ENCODE results near the gene FAM20C.
"Not testable (repeated sequence)": the region's sequence is repeated elsewhere in the genome, so short reads cannot be mapped to it uniquely, and the experiment has no call there.

The FAM20C gene

DNA sequence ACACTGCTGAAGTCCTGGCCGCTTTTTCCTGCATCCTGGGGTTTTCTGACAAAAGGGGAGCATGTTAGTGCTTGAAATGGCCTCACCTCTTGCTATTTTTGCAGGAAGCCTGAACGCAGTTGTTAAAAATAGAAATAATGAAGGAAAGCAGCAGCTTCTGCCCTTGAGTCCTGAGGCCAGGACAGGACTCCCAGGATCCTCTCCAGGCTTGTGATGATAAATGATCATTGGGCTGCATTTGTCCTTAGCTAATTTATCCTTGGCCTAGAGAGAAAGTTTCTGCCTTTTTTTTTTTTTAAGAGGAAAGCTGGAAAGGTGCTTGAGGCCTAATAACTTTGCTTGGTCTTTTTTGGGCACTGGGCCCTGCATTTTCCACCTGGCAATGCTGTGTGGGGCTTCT, 17.7 kb upstream of the FAM20C start:
- no peak for DNase-seq

DNA sequence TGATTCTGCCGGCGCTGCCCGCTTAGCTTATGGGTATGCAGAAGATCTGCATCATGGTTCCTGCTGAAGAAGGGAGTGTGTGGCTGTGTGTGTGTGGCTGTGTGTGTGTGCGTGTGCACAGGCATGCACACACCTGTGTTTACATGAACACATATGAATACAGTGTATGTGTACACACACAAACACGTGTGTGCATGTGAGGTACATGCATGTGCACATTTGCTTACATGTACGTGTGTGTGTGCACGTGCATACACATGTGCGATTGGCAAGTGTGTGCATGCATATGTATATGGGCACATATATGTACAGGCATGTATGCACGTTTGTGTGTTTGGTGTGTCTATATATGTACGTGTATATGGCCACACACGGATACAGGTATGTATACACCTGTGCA, 16.4 kb upstream of the FAM20C start:
- DNase-seq = no peak

DNA sequence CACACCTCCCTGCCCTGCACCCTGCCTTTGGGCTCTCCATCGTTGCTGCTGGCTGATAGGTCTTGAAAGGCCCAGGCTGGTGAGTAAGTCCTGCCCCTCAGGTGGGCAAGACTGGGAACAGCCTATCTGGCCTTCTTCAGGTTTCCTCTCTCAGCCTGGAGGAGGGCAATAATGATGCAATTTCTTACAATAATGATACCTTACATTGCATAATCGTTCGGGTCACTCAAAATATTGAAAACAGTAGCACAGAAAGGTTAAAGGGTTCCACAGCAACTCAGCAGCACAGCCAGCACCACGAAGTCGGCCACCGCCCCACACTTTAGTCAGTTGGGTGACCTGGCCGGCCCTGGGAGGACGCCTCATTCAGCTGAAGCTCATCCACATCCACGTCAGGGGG, 16.0 kb upstream of the FAM20C start:
- DNase-seq = no peak

DNA sequence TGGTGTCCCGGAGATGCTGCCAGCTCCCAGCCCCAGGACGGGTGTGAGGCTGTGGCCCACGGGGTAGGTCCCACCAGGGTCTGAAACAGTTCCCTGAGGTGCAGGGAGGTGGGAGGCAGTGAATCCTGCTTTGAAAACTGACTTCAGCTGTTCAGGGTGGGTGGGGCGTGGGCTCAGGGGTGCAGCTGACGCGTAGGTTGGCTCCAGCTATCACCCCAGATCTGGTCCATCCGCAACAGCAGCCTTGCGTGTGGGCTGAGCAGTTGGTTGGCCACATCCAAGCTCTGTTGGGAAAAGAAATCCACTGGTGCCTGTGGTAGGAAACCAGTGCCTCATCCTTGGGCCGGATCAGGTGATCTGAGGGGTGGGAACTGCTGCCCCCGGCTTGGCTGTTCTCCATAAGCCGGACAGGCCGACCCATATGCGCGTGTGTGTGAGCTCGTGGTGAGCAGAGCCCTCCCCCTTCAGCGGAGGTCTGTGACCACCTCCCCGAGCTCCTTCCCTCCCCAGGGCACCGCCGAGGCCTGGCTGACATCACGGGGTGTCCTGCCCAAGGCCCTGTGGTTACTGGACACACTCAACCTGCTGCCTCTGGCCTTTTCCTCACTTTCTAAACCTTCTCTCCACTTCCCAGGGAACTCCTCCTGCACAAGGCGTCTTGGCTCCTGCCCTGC, 15.4 kb upstream of the FAM20C start:
- no peak for DNase-seq

DNA sequence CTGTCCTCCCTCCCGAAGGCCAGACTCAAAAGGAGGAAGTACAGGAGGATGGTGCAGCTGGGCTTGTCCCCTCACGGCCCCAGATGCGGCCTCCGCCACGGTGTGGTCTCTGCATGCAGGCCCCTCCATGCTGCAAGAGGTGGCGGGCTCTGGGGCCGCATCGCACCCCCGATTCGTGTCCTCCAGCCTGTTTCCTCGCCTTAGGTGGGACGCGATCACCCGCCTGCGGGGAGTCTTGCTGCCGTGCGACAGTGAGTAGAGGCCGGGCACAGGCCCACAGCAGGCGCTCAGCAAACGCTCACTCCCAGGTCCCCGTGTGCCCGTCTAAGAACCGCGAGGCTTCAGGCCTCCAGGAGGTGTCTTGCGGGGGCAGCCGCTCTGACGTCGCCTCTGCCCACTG, 13.9 kb upstream of the FAM20C start:
- DNase-seq = no peak

DNA sequence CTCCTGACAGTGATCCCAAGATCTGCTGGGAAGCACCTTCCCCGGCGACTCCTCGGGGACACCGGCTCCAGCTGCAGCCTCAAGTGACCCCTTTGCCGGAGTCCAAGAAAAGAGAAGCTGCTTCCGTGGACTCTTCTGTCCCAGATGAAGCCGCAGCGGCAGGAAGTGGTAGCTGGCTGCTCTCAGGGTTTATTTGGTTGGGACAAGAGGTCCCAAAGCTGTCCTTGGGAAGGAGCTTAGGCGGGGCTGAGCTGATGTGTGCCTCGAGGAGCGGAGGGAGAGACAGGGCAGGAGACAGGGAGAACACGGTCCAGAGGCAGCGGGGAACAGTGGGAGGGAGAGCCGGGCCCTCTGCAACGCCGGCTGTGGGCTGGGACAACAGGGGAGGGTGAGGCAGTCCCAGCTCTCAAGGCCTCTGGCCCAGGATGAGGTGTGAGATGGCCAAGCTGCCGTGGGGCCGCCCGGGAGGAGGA, 13.1 kb upstream of the FAM20C start:
- no peak for DNase-seq

DNA sequence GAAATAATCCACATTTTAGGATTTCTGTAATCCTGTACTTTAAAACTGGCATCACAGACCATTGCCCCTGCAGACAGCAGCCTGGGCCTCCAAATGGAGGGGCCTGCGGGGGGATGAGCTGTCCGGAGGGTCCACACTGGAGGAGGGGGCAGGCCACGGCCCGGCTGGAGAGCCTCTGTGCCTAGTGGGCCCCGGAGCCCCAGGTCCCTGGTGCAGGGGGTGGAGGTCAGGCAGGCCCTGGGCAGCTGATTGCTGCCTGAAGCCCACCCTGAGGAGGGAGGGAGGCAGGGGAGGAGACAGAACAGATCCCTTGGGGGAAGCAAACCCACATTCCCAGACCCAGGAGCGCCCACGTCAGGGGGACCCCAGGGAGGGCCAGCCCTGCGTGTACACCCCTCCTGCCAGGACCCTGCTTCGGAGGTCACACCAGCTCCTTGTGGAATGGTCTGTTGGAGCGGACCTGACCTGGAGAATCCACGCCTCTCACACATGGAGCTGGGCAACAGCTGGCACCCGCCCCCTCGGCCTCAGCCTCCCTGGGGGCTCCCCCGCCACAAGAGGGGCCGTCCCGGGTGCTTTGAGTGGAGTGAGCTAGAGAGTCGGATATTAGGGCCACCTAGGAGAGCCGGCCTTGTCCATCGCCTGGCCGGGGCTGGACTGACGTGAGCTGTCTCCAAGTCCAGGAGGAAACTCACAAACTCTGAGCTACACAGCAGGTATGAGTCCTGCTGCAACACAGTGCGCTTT, 12.2 kb upstream of the FAM20C start:
- DNase-seq = no peak

DNA sequence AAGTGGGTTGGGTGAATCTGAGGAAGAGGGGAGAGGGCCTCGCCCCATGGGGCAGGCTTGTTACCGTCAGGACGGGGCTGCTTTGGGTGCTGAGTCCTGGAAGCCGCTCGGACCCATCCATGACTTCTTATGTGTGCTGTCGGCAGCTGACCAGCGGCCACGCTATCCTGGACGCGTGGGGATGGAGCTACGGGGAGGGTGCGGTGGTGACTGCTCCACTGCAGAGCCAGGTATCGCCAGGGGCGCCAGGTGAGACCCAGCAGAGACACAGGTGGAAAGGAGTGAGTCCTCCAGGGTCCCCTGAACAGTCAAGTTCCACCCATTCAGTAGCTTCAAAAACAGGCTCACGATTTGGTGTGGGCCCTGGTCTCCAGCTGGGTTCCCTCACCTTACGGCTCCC, 10.6 kb upstream of the FAM20C start:
- DNase-seq = no peak

DNA sequence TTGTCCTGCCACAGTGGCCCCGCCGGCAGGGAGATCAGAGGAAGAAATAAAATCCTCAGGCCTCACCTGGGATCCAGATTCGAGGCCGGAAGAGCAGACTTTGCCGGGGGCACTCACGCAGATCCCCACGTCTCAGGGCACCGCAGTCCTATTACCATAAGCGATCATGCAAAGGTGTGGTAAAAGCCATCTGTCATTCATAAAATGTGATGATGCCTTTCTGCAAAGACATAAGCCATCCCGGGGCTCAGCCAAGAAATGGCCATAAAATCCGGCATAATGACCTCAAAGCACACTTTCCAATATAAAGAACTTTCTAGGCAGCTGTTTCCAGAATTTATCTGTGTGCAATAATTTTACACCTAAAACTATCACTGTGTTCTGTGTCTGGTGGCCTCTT, 9.9 kb upstream of the FAM20C start:
- not testable (repeated sequence) for DNase-seq

DNA sequence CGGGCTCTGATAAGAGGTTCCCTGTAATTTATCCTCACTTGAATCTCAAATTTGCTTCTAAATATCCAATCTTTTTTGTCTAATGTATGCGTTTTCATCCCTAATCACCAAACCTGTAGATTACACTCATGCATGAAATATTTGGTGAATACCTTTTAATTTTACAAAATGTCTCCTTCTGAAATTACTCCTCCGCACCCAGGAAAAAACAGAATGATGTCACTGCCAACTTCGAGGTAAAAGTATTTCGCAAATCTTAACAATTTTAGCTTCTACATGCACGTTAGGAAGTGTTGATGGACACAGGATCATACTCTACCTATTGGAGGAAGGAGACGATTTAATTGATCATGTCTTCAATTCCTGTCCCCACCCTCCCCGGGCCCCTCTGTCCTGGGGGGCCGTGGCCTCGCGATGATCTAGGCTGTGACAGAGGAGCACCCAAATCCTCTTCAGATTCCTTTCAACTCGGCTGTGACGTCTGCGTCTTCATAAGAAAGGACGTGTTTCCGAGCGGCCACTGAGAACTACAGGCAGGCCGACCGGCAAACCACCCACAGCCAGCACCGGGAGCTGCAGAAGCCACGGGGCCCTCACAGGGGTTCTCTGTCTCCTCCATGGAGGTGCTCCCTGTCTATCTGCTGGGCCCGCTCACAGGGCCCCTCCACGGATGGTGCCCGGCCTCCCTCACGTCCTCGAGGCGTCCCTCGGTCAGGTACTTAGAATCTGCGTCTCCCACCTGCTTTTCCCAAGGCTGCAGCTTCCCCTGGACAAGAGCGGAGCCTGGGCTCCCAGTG, 8.7 kb upstream of the FAM20C start:
- no peak for DNase-seq

DNA sequence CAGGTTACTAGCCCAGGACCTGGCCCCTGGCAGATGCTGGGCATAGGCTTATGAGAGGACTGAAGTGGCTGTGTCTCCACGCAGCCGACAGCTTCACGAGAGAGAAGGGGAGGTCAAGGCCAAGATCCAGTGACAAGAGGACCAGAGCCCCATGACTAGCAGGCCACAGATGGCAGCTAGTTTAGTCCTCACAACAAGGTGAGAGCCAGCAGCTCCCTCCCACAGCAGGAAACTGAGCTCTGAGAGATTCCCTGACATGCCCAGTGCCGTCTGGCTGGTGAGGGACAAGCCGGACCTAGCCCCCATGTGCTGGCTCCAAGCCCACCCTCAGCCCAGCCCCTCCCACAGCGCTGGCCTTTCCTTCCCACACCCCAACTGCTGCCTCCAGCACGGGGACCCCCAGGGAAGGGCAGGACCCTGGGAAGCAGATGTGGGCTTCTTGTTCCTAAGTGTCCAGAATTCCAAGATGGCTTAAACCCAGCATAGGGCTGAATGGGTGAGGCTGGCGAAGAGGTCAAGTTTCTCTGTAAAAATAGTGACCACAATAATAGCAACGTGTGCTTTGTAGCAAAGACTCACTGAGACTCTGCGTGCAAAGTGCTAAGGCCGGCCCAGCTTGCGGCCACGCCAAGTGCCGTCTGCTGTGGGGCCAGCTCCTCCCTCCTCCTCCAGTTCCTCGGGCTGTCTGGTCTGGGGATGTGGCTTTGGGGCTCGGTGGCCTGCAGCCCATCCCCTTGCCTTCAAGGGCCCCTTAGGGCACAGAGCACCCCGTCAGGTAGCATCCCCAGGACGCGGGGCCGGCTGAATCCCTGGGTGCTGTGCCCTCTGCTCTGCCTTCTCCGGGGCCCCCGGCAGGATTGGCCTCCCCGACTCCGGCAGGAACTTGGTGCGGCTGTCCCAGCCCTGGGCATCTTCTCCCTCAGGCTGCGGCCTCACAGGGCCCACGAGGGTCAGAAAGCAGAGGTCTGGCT, 7.8 kb upstream of the FAM20C start:
- DNase-seq = no peak

DNA sequence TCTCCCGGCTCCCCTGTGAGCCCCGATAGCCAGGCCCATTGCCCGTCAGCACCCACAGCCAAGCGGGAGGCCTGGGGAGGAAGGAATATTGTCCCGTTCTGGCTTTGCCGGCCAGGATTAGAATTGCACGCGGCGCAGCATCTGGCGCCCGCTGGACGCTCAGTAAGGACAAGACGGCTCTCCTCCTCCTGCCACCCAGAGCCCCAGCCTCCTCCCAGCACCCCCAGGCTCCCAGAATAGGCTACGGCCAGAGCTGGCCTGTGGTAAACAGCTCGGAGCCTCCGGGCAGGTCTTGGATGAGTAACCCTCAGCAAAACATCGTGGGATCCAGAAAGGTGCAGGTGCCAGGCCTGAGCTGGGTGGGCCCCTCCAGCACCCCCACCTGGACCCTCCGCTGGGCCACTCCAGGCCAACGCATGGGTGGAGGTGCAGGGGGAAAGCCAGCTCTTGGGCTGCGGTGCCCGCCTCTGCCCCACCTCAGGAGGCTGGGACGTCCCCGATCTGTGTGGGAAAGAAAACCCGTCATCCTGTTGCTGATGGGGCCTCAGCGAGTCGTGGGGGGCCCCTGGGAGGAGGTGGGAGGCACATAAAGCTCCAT, 5.8 kb upstream of the FAM20C start:
- DNase-seq = no peak

DNA sequence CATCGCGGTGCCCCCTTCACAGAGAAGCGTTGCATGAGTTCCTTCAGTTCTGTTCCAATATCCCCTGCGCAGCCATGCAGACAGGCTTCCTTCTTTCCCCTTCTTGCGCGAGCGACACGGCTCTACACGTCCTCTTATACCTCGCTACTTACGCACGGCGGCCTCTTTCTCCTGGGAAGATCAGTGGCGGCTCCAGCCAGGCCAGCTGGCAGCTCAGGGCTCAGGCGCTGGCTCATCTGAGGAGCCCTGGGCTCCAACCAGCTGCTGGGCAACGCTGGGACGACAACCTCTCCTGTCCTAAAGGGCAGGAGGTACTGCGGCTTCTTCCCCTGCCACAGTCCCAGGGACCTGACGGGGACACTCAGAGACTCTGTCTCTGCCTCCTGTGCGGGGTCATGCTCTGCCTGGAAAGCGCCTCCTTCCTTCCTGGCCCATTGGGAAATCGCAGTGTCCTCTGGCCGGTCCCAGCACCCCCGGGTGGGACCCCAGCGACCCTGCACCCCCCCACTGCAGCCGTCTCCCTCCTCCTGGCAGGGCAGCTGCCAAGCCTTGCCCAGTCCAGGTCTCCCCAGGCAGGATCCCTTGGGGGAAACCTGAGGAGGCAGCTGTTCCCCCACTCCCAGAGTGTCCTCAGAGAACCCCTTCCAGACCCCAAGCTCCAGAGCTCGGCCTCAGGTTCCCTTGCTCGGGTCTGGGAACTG, 5.0 kb upstream of the FAM20C start:
- no peak for DNase-seq

DNA sequence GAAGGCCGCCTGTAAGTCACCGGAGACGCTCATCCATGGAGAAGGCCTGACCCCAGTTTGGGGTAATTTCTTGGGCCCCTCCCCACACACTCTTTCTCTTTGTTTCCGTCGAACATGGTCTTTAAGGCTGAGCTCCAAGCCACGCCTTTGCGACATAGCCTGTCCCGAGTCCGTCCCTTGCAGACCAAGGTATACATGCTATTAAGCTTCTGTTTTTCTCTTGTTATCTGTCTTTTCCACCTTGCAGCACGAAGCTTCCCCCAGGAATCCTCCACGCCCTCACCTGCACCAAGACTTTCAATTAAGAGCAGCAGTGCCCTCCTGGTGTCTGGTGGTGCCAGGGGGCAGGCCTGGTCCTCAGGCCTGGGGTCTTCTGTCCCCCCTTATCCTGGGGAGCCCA, 4.2 kb upstream of the FAM20C start:
- no peak for DNase-seq

DNA sequence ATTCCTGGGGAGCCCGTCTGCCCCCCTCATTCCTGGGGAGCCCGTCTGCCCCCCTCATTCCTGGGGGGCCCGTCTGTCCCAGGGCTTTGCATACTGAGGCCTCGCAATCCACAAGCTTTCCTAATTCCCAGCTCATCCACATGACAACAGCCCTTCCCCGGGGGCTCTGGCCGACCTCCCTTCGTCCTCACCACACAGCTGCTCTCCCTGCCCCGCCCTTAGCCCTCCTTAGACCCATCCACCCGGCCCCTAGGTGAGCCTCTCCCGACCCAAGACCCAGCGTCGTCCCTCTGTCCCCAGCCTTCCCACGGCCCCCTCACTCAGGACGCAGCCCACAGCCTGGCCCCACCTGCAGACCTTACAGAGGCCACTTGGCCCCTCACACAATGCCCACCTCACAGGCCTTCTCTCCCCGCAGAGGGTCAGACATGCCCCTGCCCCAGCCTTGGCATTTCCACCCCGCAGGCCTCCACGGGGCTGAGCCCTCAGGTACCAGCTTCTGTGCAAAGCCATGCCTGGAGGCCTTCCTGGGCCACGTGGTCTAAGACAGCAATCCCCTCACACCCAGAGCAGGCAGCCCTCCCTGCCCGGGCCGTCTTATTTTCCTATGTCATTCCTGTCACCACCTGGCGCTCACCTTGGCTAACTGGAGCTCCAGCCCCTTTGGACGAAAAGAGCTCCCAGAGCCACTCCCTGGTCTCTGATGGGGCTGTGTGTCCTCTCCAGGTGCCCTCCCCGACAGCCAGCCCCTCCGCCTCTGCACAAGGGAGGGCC, 3.5 kb upstream of the FAM20C start:
- no peak for DNase-seq

DNA sequence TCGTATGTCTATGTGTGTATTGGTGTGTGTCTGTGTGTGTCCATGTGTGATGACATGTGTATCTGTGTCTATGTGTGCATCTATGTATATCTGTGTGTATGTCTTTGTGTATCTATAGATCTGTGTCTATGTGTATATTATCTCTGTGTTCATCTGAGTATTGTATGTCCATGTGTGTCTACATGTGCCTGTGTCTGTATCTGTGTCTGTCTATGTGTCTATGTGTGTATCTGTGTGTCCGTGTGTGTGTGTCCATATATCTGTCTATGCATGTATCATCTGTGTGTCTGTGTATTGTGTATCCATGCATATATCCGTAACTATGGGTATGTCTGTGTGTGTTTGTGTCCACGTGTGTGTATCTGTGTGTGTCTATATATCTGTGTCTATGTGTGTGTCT, 2.7 kb upstream of the FAM20C start:
- DNase-seq = no peak

DNA sequence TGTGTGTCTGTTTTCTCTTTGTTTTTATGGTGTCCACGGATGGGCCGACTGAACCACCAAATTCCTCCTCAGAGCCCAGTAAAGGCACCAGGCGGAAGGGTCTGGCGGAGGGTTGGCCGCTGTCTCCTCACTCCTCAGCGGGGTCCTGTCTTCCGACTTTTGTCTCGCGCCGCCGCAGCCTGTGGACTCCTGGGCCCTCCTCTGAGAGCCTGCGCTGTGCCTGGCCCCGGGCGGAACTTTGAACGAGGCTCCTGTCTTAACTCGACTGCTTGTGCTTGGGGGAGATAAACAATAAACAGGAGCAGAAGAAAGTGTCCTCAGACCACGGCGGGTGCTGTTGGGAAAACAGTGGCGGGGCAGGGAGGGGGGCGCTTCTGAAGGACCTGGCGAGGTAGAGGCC, 2.2 kb upstream of the FAM20C start:
- DNase-seq = no peak

DNA sequence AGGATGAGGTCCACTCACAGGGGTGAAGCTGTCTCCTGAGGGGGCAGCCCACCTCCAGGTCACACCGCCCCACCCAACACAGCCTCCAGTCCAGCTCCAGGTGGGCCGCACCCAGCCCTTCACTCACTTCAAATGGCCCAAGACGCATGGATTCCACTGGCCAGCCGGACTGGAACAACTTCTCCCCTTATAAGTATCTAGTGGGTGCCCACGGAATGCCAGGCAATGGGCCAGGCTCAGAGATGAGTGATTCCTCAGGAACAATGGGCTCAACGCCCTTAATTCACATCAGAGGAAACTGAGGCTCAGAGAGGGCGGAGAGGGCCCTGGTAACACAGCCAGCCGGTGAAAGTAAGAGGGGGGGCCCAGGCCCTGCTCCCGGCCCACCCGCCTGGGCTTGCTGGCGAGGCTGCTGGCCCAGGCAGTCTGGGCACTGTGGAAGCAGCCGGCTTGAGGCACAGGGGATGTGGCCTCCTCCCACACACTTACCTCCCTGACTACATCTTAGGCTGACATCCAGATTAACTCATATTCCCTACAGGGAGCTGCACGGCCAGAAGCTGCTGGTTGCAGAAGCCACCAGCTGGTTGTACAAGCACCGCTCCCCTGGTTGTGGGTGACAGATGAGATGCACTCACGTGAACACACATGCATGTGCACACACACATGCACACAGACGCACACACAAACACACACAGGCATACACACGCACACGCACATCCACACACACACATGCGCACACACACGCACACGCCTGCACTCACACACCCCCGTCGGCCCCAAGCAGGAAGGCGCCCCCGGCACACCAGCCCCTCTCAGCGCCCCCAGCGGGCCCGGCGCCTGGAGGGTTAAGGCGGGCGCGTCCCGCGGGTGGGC, 1.0 kb upstream of the FAM20C start:
- DNase-seq = no peak

DNA sequence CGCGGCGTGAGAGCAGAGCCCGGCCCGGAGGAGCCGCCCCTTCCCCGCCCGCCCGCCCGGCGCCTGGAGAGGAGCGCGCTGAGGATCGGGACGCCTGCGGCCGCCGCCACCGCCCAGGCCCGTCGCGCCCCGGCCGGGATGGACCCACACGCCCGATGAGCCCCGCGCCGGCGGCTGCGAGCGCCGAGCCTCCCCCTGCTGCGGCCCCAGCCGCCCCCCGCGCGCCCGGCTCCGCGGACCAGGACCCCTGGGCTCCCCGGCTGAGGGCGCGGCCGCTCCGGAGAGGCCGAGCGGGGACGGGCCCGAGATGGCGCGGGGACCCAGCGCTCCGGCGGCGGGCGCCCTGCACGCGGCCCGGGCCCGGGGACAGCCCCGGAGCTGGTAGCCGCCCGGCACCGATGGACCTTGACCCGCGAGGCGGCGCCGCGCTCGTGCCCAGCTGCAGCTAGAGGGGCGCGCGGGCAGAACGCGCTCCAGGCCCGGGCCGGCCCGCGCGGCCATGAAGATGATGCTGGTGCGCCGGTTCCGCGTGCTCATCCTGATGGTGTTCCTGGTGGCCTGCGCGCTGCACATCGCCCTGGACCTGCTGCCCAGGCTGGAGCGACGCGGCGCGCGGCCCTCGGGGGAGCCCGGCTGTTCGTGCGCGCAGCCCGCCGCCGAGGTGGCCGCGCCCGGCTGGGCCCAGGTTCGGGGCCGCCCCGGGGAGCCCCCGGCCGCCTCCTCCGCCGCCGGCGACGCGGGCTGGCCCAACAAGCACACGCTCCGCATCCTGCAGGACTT, 520 bp downstream of the FAM20C start:
- no peak for DNase-seq

All from OCI-M1 (cell line).